SK-N-SH (cell line): ENCODE data around the gene CFAP43. TPM values are rescaled to one million over a fixed set of nuclear protein-coding genes. Genes with fewer than 3 reads are reported as not detected.
A peak's percentile ranks its signal among the peaks of the same experiment; 100 is the strongest.

Source experiments
- CTCF ChIA-PET: fragments of 300-600, 350-600 bp; formaldehyde crosslinking; extraction: SDS; loops from one replicate; lab custom pipeline; 2021; lab: Yijun Ruan, JAX
- POLR2A ChIA-PET: fragments of 350-600 bp; sonication (Branson Sonifier 250); formaldehyde crosslinking; extraction: SDS; loops from one replicate; lab custom pipeline; 2020; ENCODE audit warnings: antibody characterized with exemption, inconsistent platforms; lab: Yijun Ruan, JAX
- DNase-seq: peaks from one replicate; pipeline ENCODE4 v3.0.0; 2012
- H2AFZ ChIP-seq: fragments of 200-600 bp; sonication (generic); 2 replicates; pipeline ENCODE4 v1.8.1; 2016; ENCODE audit warnings: antibody characterized with exemption, mild to moderate bottlenecking, low read depth
- H3F3A ChIP-seq: fragments of 200-600 bp; sonication (generic); replicated peaks from 2 replicates; pipeline ENCODE3; 2016; ENCODE audit warnings: antibody characterized with exemption, mild to moderate bottlenecking; ENCODE audit not compliant: insufficient read depth
- H3K27ac ChIP-seq, 2 experiments: fragments of 200-500 bp in 1 of 2; fragments of 200-600 bp in 1 of 2; sonication (Bioruptor generic) in 1 of 2; sonication (generic), shearing (Covaris generic) in 1 of 2; 2 replicates each; pipeline versions ENCODE4 v1.5.1 to v1.6.1; 2014 to 2016; ENCODE audit warnings: low read depth in 2 of 2, inconsistent platforms in 1 of 2, low read length in 1 of 2, mild to moderate bottlenecking in 1 of 2, mixed read lengths in 1 of 2
- H3K27me3 ChIP-seq: fragments of 200-600 bp; sonication (generic), shearing (Covaris generic); 2 replicates; pipeline ENCODE4 v1.6.1; 2016; ENCODE audit warnings: mixed run types; ENCODE audit not compliant: insufficient read depth
- H3K36me3 ChIP-seq, 2 experiments: fragments of 200-500 bp in 1 of 2; fragments of 200-600 bp in 1 of 2; sonication (Bioruptor generic) in 1 of 2; sonication (generic) in 1 of 2; replicated peaks in 1 of 2; 2 replicates each; pipeline versions ENCODE3 to v1.5.1; 2014 to 2016; ENCODE audit warnings: low read length in 1 of 2, mild to moderate bottlenecking in 1 of 2; ENCODE audit not compliant: insufficient read depth in 2 of 2, control insufficient read depth in 1 of 2
- H3K4me1 ChIP-seq, 2 experiments: fragments of 200-500 bp in 1 of 2; fragments of 200-600 bp in 1 of 2; sonication (Bioruptor generic) in 1 of 2; sonication (generic), shearing (Covaris generic) in 1 of 2; 2 replicates each; pipeline versions ENCODE4 v1.5.1 to v1.6.1; 2014 to 2016; ENCODE audit warnings: low read depth in 1 of 2, low read length in 1 of 2, mixed run types in 1 of 2; ENCODE audit not compliant: insufficient read depth in 2 of 2, control insufficient read depth in 1 of 2
- H3K4me2 ChIP-seq: fragments of 200-600 bp; sonication (generic), shearing (Covaris generic); 2 replicates; pipeline ENCODE4 v1.6.1; 2017; ENCODE audit warnings: mixed run types
- H3K4me3 ChIP-seq, 2 experiments: fragments of 200-500 bp in 1 of 2; fragments of 200-600 bp in 1 of 2; sonication (Bioruptor generic) in 1 of 2; sonication (generic), shearing (Covaris generic) in 1 of 2; 2 replicates each; pipeline versions ENCODE4 v1.5.1 to v1.8.1; 2014 to 2016; ENCODE audit warnings: low read depth in 2 of 2, inconsistent platforms in 1 of 2, low read length in 1 of 2, mild to moderate bottlenecking in 1 of 2, mixed read lengths in 1 of 2, moderate library complexity in 1 of 2
- H3K79me2 ChIP-seq: fragments of 200-600 bp; sonication (generic); 2 replicates; pipeline ENCODE4 v1.8.1; 2017; ENCODE audit warnings: mild to moderate bottlenecking; ENCODE audit not compliant: insufficient read depth
- H3K9ac ChIP-seq: fragments of 200-600 bp; sonication (generic); 2 replicates; pipeline ENCODE4 v1.6.1; 2017; ENCODE audit warnings: mixed run types
- H3K9me2 ChIP-seq: fragments of 200-600 bp; sonication (generic); 2 replicates; pipeline ENCODE4 v1.6.1; 2017; ENCODE audit warnings: mixed run types
- H3K9me3 ChIP-seq: fragments of 200-600 bp; sonication (generic); 2 replicates; pipeline ENCODE4 v1.6.1; 2017; ENCODE audit warnings: mixed run types, mild to moderate bottlenecking, moderate library complexity
- H4K20me1 ChIP-seq: fragments of 200-600 bp; sonication (generic); 2 replicates; pipeline ENCODE4 v1.6.1; 2017; ENCODE audit warnings: mild to moderate bottlenecking, mixed run types; ENCODE audit not compliant: insufficient read depth
- GABPA ChIP-seq: IDR thresholded peaks from 2 replicates; pipeline ENCODE4 v1.4.0; 2012; ENCODE audit warnings: low read depth, mild to moderate bottlenecking
- GATA2 ChIP-seq: sonication (generic); formaldehyde crosslinking; IDR thresholded peaks from 2 replicates; pipeline ENCODE4 v1.5.0; 2020; ENCODE audit warnings: mild to moderate bottlenecking, missing genetic modification reagents
- JUND ChIP-seq: IDR thresholded peaks from 2 replicates; pipeline ENCODE4 v1.4.0; 2012
- MEF2A ChIP-seq: IDR thresholded peaks from 2 replicates; pipeline ENCODE4 v1.4.0; 2012; ENCODE audit warnings: low read depth, borderline replicate concordance
- MXI1 ChIP-seq: IDR thresholded peaks from 2 replicates; pipeline ENCODE4 v1.6.1; 2012; ENCODE audit warnings: mild to moderate bottlenecking, low read depth, low read length, improper control_type of control experiment
- NFIC ChIP-seq: IDR thresholded peaks from 2 replicates; pipeline ENCODE4 v1.4.0; 2012; ENCODE audit warnings: borderline replicate concordance
- NRF1 ChIP-seq: IDR thresholded peaks from 2 replicates; pipeline ENCODE4 v1.6.1; 2012; ENCODE audit warnings: low read depth, mild to moderate bottlenecking, low read length
- RAD21 ChIP-seq: IDR thresholded peaks from 2 replicates; pipeline ENCODE4 v1.6.1; 2012; ENCODE audit warnings: mild to moderate bottlenecking, low read length
- REST ChIP-seq: IDR thresholded peaks from 2 replicates; pipeline ENCODE4 v1.6.1; 2012; ENCODE audit warnings: mild to moderate bottlenecking, low read depth, low read length, moderate library complexity
- RXRA ChIP-seq: IDR thresholded peaks from 2 replicates; pipeline ENCODE4 v1.4.0; 2012; ENCODE audit warnings: low read depth, mild to moderate bottlenecking, borderline replicate concordance
- TAF1 ChIP-seq: IDR thresholded peaks from 2 replicates; pipeline ENCODE4 v1.6.1; 2012; ENCODE audit warnings: low read depth, mild to moderate bottlenecking, low read length, moderate library complexity, borderline replicate concordance
- WGBS: methylation state at CpG from one replicate; pipeline ENCODE4 v1.1.6; 2017; ENCODE audit warnings: low lambda C conversion rate; 5-methylcytosine and 5-hydroxymethylcytosine counted together
- polyA plus RNA-seq, 3 experiments: library from polyadenylated mRNA; depleted of rRNA; stranded (reverse); fragments of >200 nt; gene quantifications; 2 replicates each; pipeline ENCODE4 v1.2.3, GENCODE V29; 2012
- TF ChIP-seq, protein P1 (sequence below): IDR thresholded peaks from 2 replicates; pipeline ENCODE4 v1.4.0; 2012; ENCODE audit warnings: low read depth
- TF ChIP-seq, protein P2 (sequence below): IDR thresholded peaks from 2 replicates; pipeline ENCODE4 v1.4.0; 2012; ENCODE audit warnings: low read depth, borderline replicate concordance
- TF ChIP-seq, protein P3 (sequence below): fragments of 200-600 bp; sonication (generic); IDR thresholded peaks from 2 replicates; pipeline ENCODE4 v1.6.1; 2017; ENCODE audit warnings: antibody characterized with exemption, mild to moderate bottlenecking, moderate library complexity

Gene CFAP43
- polyA plus RNA-seq, 1 of the 3 experiments (the other 2 are of a cell fraction), result 0.35 TPM

DNA sequence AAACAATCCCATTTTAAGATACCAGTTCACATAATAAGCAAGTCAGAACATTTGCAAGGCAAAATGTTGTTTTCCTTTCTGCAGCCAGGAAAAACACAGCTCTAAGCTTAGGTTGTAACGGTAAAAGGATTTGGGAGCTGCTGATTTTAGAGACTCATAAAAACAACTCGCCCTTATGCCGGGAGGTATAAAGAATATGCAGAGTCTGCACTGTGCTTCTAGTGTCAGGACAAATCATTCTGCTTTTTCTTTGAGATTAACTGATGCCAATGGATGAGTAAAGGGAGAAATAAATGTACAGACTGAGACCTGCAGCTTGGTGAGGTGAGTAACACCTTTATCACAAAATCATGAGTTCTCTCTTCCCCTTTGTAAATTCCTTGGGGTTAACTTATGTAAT is 112.2 kb downstream of the CFAP43 start (continued):
- TF ChIP-seq REST (no peak), GABPA (no peak), GATA2 (no peak), RAD21 (no peak), JUND (no peak), MEF2A (no peak), MXI1 (no peak), RXRA (no peak)
- TF ChIP-seq, protein P1, sequence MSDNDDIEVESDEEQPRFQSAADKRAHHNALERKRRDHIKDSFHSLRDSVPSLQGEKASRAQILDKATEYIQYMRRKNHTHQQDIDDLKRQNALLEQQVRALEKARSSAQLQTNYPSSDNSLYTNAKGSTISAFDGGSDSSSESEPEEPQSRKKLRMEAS, result no peak
- TF ChIP-seq, protein P2, sequence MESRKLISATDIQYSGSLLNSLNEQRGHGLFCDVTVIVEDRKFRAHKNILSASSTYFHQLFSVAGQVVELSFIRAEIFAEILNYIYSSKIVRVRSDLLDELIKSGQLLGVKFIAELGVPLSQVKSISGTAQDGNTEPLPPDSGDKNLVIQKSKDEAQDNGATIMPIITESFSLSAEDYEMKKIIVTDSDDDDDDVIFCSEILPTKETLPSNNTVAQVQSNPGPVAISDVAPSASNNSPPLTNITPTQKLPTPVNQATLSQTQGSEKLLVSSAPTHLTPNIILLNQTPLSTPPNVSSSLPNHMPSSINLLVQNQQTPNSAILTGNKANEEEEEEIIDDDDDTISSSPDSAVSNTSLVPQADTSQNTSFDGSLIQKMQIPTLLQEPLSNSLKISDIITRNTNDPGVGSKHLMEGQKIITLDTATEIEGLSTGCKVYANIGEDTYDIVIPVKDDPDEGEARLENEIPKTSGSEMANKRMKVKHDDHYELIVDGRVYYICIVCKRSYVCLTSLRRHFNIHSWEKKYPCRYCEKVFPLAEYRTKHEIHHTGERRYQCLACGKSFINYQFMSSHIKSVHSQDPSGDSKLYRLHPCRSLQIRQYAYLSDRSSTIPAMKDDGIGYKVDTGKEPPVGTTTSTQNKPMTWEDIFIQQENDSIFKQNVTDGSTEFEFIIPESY, result no peak
- TF ChIP-seq, protein P3, sequence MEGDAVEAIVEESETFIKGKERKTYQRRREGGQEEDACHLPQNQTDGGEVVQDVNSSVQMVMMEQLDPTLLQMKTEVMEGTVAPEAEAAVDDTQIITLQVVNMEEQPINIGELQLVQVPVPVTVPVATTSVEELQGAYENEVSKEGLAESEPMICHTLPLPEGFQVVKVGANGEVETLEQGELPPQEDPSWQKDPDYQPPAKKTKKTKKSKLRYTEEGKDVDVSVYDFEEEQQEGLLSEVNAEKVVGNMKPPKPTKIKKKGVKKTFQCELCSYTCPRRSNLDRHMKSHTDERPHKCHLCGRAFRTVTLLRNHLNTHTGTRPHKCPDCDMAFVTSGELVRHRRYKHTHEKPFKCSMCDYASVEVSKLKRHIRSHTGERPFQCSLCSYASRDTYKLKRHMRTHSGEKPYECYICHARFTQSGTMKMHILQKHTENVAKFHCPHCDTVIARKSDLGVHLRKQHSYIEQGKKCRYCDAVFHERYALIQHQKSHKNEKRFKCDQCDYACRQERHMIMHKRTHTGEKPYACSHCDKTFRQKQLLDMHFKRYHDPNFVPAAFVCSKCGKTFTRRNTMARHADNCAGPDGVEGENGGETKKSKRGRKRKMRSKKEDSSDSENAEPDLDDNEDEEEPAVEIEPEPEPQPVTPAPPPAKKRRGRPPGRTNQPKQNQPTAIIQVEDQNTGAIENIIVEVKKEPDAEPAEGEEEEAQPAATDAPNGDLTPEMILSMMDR, result no peak

DNA sequence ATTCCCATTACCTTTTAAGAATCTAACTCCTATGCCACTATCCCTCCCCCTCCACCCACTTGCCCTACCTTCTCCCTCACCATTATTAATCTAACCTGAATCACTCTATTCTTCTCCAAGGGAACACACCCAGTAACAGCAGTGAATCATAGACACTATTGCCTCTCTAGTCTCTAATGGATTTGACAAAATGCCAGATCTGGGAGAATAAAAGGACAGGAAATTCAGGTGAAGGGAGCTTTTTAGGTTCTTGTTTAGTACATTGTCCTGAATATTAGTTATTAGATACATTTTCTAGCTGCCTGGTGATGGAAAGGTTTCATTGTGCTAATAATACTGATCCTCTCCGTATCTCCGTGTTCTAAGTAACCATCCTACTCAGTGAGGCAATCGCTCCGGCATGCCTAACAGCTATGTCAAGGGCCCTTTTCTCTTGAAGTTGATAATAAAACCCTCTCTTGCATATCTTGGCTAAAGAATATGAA is 114.3 kb downstream of the CFAP43 start:
- 80% methylated on average over 4 of the region's 4 CpGs for WGBS
- ChIA-PET POLR2A (no interaction called here), CTCF (no interaction called here)
- peaks cover 12% of the 10 kb centered on the region for H3F3A ChIP-seq
- H3K4me2 ChIP-seq, result no peak overlapping the region
- H3K9me3 ChIP-seq, result no peaks in the 10 kb centered on the region
- peaks cover 0 to 11% of the 10 kb centered on the region in 2 experiments; a peak in 3 of 4 replicates for H3K4me1 ChIP-seq
- TF ChIP-seq TAF1 (no peak), NFIC (peak; percentile 27; the same call in 1 of the 2 replicates), NRF1 (no peak), REST (no peak), GABPA (no peak)
- H3K27ac ChIP-seq, result no peak overlapping the region
- H2AFZ ChIP-seq, result no peak overlapping the region
- H3K4me3 ChIP-seq, result no peak overlapping the region
- no peaks in the 10 kb centered on the region for H3K9me2 ChIP-seq
- no peaks in the 10 kb centered on the region for H3K36me3 ChIP-seq
- no peaks in the 10 kb centered on the region for H3K79me2 ChIP-seq
- no peak overlapping the region for H3K9ac ChIP-seq
- H4K20me1 ChIP-seq, result no peaks in the 10 kb centered on the region
- no peak for DNase-seq
- no peaks in the 10 kb centered on the region for H3K27me3 ChIP-seq
